Measurements from ENCODE around the gene ITGA4.

Gene ITGA4

GRCh38 chr2:181500201-181500600, 43.0 kb downstream of the ITGA4 start:
- Mint-ChIP-seq H3K9me3 (no peaks in the 10 kb centered on the region), H3K27ac (no peak overlapping the region), H3K4me1 (no peaks in the 10 kb centered on the region), H3K36me3 (peaks cover 26% of the 10 kb centered on the region), H3K4me3 (no peak overlapping the region), H3K27me3 (no peaks in the 10 kb centered on the region)
- ATAC-seq (ENCODE audit: low read depth) (no peak), DNase-seq (ENCODE audit: low spot score in 2 of 2) (no peak)

GRCh38 chr2:181515719-181516118, 58.5 kb downstream of the ITGA4 start:
- no peak overlapping the region for H3K4me3 Mint-ChIP-seq
- peaks cover 9% of the 10 kb centered on the region for H3K4me1 Mint-ChIP-seq
- no peak overlapping the region for H3K27ac Mint-ChIP-seq

GRCh38 chr2:181516992-181517391, 59.8 kb downstream of the ITGA4 start:
- Mint-ChIP-seq H3K9me3 (no peaks in the 10 kb centered on the region), H3K27ac (peak overlapping the region; percentile 68), H3K4me1 (peaks cover 8% of the 10 kb centered on the region), H3K27me3 (no peaks in the 10 kb centered on the region), H3K36me3 (peaks cover 36% of the 10 kb centered on the region), H3K4me3 (no peak overlapping the region)
- DNase-seq (ENCODE audit: low spot score in 2 of 2): no peak
- no peak for ATAC-seq (ENCODE audit: low read depth)

More at GRCh38 chr2:181515719-181516118, 58.5 kb downstream of the ITGA4 start:
- no peak for DNase-seq (ENCODE audit: low spot score in 2 of 2)
- H3K9me3 Mint-ChIP-seq: no peaks in the 10 kb centered on the region
- peaks cover 41% of the 10 kb centered on the region for H3K36me3 Mint-ChIP-seq
- H3K27me3 Mint-ChIP-seq: no peaks in the 10 kb centered on the region
- ATAC-seq (ENCODE audit: low read depth): no peak

GRCh38 chr2:181517685-181518301, 60.6 kb downstream of the ITGA4 start:
- Mint-ChIP-seq H3K36me3 (peaks cover 32% of the 10 kb centered on the region), H3K9me3 (no peaks in the 10 kb centered on the region), H3K27ac (peak overlapping the region; percentile 68), H3K4me3 (no peak overlapping the region), H3K27me3 (no peaks in the 10 kb centered on the region), H3K4me1 (peaks cover 5% of the 10 kb centered on the region)
- DNase-seq (ENCODE audit: low spot score in 2 of 2): no peak
- no peak for ATAC-seq (ENCODE audit: low read depth)

GRCh38 chr2:181520253-181520652, 63.1 kb downstream of the ITGA4 start:
- ATAC-seq (ENCODE audit: low read depth): no peak
- Mint-ChIP-seq H3K27ac (peak overlapping the region; percentile 12), H3K9me3 (no peaks in the 10 kb centered on the region), H3K36me3 (peaks cover 21% of the 10 kb centered on the region), H3K4me3 (no peak overlapping the region), H3K27me3 (no peaks in the 10 kb centered on the region), H3K4me1 (no peaks in the 10 kb centered on the region)
- DNase-seq (ENCODE audit: low spot score in 2 of 2): no peak

GRCh38 chr2:181523756-181524155, 66.6 kb downstream of the ITGA4 start:
- H3K4me3 Mint-ChIP-seq: no peak overlapping the region
- no peaks in the 10 kb centered on the region for H3K4me1 Mint-ChIP-seq
- H3K9me3 Mint-ChIP-seq: no peaks in the 10 kb centered on the region
- no peak for DNase-seq (ENCODE audit: low spot score in 2 of 2)
- no peak overlapping the region for H3K27ac Mint-ChIP-seq
- no peak for ATAC-seq (ENCODE audit: low read depth)
- H3K36me3 Mint-ChIP-seq: peaks cover 33% of the 10 kb centered on the region
- no peaks in the 10 kb centered on the region for H3K27me3 Mint-ChIP-seq

- H3K9me3 Mint-ChIP-seq: no peaks in the 10 kb centered on the region
- DNase-seq (ENCODE audit: low spot score in 2 of 2) (no peak), ATAC-seq (ENCODE audit: low read depth) (no peak)
- H3K36me3 Mint-ChIP-seq: peaks cover 29% of the 10 kb centered on the region
- peak overlapping the region; percentile 65 for H3K27ac Mint-ChIP-seq
- no peaks in the 10 kb centered on the region for H3K27me3 Mint-ChIP-seq
- no peaks in the 10 kb centered on the region for H3K4me1 Mint-ChIP-seq
- H3K4me3 Mint-ChIP-seq: no peak overlapping the region
Observed at GRCh38 chr2:181526014-181526413, 68.8 kb downstream of the ITGA4 start.

- H3K4me1 Mint-ChIP-seq: no peaks in the 10 kb centered on the region
- no peaks in the 10 kb centered on the region for H3K27me3 Mint-ChIP-seq
- H3K4me3 Mint-ChIP-seq: no peak overlapping the region
- H3K27ac Mint-ChIP-seq: no peak overlapping the region
- peaks cover 26% of the 10 kb centered on the region for H3K36me3 Mint-ChIP-seq
- H3K9me3 Mint-ChIP-seq: no peaks in the 10 kb centered on the region
- no peak for ATAC-seq (ENCODE audit: low read depth)
- DNase-seq (ENCODE audit: low spot score in 2 of 2): no peak
Observed at GRCh38 chr2:181527058-181527457, 69.9 kb downstream of the ITGA4 start.

GRCh38 chr2:181528441-181528840, 71.3 kb downstream of the ITGA4 start:
- Mint-ChIP-seq H3K27ac (no peak overlapping the region), H3K4me3 (no peak overlapping the region), H3K4me1 (no peaks in the 10 kb centered on the region), H3K36me3 (peaks cover 33% of the 10 kb centered on the region), H3K27me3 (no peaks in the 10 kb centered on the region), H3K9me3 (no peaks in the 10 kb centered on the region)
- no peak for ATAC-seq (ENCODE audit: low read depth)
- DNase-seq (ENCODE audit: low spot score in 2 of 2): no peak

GRCh38 chr2:181536730-181537129, 79.5 kb downstream of the ITGA4 start:
- H3K27ac Mint-ChIP-seq: no peak overlapping the region
- H3K36me3 Mint-ChIP-seq: peaks cover 44% of the 10 kb centered on the region
- H3K27me3 Mint-ChIP-seq: no peaks in the 10 kb centered on the region
- no peaks in the 10 kb centered on the region for H3K9me3 Mint-ChIP-seq
- no peak for ATAC-seq (ENCODE audit: low read depth)
- no peak for DNase-seq (ENCODE audit: low spot score in 2 of 2)
- H3K4me1 Mint-ChIP-seq: no peaks in the 10 kb centered on the region
- no peak overlapping the region for H3K4me3 Mint-ChIP-seq

- Mint-ChIP-seq H3K36me3 (peaks cover 23% of the 10 kb centered on the region), H3K9me3 (no peaks in the 10 kb centered on the region), H3K27me3 (no peaks in the 10 kb centered on the region), H3K4me1 (no peaks in the 10 kb centered on the region), H3K27ac (peak overlapping the region; percentile 3), H3K4me3 (no peak overlapping the region)
- ATAC-seq (ENCODE audit: low read depth) (no peak), DNase-seq (ENCODE audit: low spot score in 2 of 2) (no peak)
Observed at GRCh38 chr2:181540421-181540820, 83.2 kb downstream of the ITGA4 start.

- no peak for DNase-seq (ENCODE audit: low spot score in 2 of 2)
- no peak overlapping the region for H3K4me3 Mint-ChIP-seq
- no peak for ATAC-seq (ENCODE audit: low read depth)
- no peaks in the 10 kb centered on the region for H3K9me3 Mint-ChIP-seq
- no peaks in the 10 kb centered on the region for H3K27me3 Mint-ChIP-seq
- peaks cover 21% of the 10 kb centered on the region for H3K36me3 Mint-ChIP-seq
- no peaks in the 10 kb centered on the region for H3K4me1 Mint-ChIP-seq
- H3K27ac Mint-ChIP-seq: no peak overlapping the region
Observed at GRCh38 chr2:181542170-181542569, 85.0 kb downstream of the ITGA4 start.

GRCh38 chr2:181546086-181546485, 88.9 kb downstream of the ITGA4 start:
- H3K27me3 Mint-ChIP-seq: no peaks in the 10 kb centered on the region
- H3K36me3 Mint-ChIP-seq: peaks cover 5% of the 10 kb centered on the region
- DNase-seq (ENCODE audit: low spot score in 2 of 2) (no peak), ATAC-seq (ENCODE audit: low read depth) (no peak)
- H3K4me1 Mint-ChIP-seq: no peaks in the 10 kb centered on the region
- H3K9me3 Mint-ChIP-seq: no peaks in the 10 kb centered on the region
- H3K27ac Mint-ChIP-seq: no peak overlapping the region
- no peak overlapping the region for H3K4me3 Mint-ChIP-seq

- no peak for DNase-seq (ENCODE audit: low spot score in 2 of 2)
- Mint-ChIP-seq H3K4me3 (no peak overlapping the region), H3K27me3 (no peaks in the 10 kb centered on the region), H3K36me3 (peaks cover 4% of the 10 kb centered on the region), H3K27ac (no peak overlapping the region), H3K4me1 (no peaks in the 10 kb centered on the region), H3K9me3 (no peaks in the 10 kb centered on the region)
- no peak for ATAC-seq (ENCODE audit: low read depth)
Observed at GRCh38 chr2:181552808-181553207, 95.6 kb downstream of the ITGA4 start.

- Mint-ChIP-seq H3K27me3 (no peaks in the 10 kb centered on the region), H3K36me3 (peaks cover 2% of the 10 kb centered on the region), H3K9me3 (no peaks in the 10 kb centered on the region), H3K27ac (no peak overlapping the region), H3K4me3 (no peak overlapping the region), H3K4me1 (no peaks in the 10 kb centered on the region)
- ATAC-seq (ENCODE audit: low read depth): no peak
- no peak for DNase-seq (ENCODE audit: low spot score in 2 of 2)
Observed at GRCh38 chr2:181553244-181553643, 96.1 kb downstream of the ITGA4 start.
